ENCODE data around the gene A4GNT. TPM values are rescaled to one million over a fixed set of nuclear protein-coding genes. Genes with fewer than 3 reads are reported as not detected.

Gene A4GNT
- total and polyA plus RNA-seq, 2 of the 8 experiments (the other 6 are each of a cell fraction or from before 2014, with no cell fraction given), result not detected

GRCh38 chr3:138132239-138132638 is at the start of gene A4GNT (continued):
- TF ChIP-seq GABPA (IDR thresholded peaks at IDR 0.05; ENCODE audit: borderline replicate concordance, insufficient read depth, low read length), result no peak

Measured in H1 (cell line).